HG02970 (cell line): ENCODE results near the gene ANO2.

Source experiments
- ATAC-seq: cut with Tn5 transposase; IDR thresholded peaks from one replicate; pipeline ENCODE4 v1.9.1; 2021; ENCODE audit warnings: mild to moderate bottlenecking, moderate library complexity, moderate number of reproducible peaks; ENCODE audit not compliant: unreplicated experiment, low FRiP score

ANO2 gene

DNA sequence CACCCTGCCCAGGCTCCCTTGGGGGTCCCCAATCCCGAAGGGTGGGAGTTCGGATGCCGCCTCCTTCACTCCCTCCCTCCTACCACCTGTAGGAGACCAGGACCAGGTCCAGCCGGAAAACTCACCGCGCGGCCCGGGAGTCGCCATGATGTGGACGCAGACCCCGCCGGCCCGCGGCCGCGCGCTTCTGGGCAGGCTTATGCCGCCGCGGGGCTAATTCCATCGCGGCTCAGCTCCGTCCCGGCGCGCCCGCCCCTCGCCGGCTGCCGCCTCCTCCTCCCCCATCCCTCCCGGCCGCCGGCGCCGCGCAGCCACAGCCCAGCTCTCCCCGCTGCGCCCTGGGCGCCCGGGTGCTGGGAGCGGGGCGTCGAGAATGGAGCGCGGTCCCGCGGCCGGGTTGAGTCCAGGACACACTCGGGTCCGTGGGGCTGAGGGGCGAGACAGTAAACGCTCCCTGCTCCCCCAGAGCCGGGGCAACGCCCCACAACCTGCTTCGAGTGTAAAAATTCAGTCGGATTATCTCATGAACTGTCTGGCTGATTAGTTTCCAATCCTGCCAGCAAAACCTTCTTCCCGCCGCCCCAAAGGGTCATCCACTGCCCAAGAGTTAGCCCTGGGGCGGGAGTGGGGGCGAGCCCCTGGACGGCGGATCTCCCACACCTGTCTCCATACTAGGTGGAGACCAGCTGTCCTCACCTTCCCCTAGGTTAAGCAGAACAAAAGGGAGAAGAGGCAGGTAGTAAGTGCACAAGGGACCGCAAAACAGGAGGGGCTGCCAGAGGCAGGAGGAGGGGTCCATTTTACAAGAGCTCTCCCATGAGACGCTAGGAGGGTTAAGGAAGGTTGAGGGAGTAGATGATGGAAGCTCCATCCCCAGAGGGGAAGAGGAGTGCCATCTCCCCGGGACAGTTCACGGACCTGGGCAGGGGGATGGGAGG lies at the start of gene ANO2:
Gene ANO2 (minus strand): TSS at position 189 of the 938 bp plus-strand sequence. CDS start 42 bp downstream, at position 147.
- no peak for ATAC-seq

DNA sequence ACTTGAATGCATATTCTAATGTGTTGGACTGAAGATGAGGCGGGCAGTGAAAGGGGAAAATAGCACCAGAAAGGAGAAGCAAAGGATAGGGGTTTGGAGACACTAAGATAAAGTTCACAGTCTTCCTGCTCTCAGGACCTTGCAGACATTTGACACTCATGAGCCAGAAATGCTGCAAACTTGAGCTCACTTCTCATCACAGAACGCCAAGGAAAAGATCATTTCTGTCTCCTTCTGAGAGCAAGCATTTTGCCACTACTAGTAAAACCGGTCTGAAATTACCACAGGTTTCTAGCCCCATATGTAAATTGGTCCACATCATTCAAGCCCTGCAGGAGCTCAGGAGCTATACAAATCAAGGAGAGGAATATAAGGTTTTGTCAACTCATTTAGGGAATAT lies 44.6 kb upstream of the ANO2 start:
- no peak for ATAC-seq

DNA sequence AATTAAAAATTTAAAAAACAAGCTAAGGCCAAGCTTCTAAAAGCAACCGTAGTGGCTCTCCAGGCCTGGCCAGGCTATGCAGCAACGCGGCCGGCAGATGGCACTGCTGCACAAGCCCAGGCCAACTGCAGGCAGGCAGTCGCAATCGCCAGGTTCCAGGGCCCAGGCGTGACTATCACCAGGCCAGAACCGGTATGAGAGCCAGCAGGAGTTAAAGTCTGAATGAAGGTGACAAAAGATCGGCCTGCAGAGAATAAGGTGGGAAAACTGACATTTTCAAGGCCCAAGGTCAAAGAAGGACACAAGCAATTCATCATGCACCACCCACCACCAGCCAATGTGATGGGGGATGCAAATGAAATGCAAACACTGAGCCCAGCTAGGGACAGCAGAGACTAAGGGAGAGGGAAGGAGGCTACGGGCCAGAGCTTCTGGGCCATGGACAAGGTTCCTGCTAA lies 43.6 kb upstream of the ANO2 start:
- peak; percentile 52 for ATAC-seq

- ATAC-seq: no peak
Measured at GRCh38 chr12:5988088-5988487, 43.0 kb upstream of the ANO2 start.

GRCh38 chr12:5987573-5987972 lies 42.5 kb upstream of the ANO2 start:
- no peak for ATAC-seq

DNA sequence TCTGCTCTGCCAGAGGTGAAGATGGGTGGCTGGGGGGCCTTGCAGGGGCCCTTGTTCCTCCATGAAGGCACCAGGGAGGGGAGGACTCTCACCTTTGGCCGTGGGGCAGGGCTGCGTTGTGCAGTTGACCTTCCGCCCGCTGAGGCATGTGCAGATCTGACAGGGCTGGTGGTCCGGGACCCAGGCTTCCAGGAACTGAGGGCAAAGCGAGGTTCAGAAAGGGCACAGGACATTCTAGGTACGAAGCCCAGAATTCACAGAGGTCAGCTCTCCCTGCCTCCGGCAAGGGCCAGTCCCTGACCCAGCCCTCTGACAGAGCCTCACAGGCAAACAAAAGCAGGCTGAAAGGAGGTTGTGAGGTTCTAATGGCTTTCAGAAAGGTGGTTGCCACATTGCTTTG lies 40.4 kb upstream of the ANO2 start:
- ATAC-seq: no peak

- no peak for ATAC-seq
Measured at GRCh38 chr12:5984873-5985272, 39.8 kb upstream of the ANO2 start.

- ATAC-seq: no peak
Measured at GRCh38 chr12:5982106-5982505, 37.0 kb upstream of the ANO2 start.

GRCh38 chr12:5977556-5977955 lies 32.5 kb upstream of the ANO2 start:
- no peak for ATAC-seq

DNA sequence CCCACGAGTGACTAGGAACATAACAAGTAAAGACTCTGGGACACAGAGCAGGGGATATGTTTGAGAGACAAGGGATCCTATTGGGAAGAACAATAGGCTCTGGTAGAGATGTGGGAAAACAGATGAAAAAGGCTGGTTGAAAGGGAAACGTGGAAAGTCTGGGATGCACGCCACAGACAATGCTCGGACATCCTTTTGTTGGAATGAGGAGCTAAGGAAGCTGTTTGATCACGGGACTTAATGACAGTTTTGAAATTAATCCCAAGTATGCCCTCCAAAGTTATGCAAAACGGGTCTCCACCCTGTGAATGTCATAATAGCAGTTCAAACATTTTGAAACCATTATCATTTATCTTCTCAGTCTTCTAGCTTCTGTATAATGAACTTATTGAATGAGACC lies 31.7 kb upstream of the ANO2 start:
- no peak for ATAC-seq

DNA sequence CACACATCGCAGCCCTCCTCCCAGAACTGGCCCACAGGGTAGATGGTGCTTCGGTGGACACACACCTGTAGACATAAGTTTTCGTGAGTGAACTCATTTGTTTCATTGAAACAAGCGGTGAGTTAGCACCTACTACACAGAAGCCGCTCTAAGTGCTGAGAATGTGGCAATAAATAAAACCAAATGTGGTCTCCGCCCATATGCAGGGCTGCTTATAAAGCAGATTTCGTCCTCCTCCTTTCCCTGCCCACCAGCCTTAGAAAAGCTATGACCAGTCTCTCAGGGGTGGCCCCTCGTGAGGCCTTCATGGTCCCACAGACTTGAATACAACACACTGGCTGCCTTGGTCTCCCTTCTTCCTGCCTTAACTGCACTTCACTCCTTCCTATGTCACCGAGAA lies 31.1 kb upstream of the ANO2 start:
- ATAC-seq: no peak

DNA sequence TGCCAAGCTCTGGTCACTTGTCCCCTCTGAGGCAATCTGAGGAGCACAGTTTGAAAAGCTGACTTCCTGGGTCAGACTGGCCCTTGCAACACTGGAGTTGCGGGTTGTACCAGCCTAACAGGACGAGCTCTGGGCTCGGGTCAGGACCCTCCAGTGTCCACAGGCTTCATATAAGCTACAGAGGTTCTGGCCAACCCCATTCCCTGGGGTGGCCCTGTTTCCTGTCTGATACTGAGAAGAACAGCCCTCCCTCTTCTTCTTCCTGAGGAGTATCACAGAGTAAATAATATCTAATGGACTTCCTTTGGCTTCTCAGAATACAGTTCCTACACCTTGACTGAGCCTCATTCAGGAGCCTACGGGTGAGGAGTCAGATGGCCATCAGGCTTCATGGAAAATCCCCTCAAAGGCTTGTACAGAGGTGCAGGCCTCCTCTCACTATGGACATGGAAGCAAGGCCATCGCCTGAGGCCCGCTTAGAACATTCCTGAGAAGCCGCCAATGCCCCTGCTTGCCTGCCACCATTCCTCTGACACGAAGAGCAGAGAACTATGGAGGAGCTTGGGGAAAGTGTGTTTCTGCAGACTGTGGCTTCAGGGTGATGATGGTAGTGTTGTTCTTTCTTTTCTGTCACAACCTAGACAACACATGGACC lies 28.5 kb upstream of the ANO2 start:
- ATAC-seq: no peak

DNA sequence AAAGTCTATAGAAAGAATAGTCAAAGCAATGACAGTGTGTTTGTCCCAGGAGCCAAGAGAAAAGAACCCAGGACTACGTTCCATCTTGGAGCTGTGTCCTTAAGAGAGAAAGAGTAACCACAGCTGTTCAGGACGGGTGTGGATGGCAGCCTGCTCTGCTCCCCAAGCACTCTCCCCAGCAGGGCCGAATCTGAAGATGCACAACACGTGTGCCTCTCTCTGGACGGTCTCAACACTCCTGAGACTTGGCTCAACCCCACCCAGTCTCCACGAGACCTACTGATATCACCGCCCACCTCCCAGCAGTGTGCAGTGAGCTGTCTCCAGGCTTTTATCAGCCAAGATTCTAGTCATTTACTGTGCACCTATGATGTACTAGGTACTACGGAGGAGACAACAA lies 27.3 kb upstream of the ANO2 start:
- ATAC-seq: no peak

DNA sequence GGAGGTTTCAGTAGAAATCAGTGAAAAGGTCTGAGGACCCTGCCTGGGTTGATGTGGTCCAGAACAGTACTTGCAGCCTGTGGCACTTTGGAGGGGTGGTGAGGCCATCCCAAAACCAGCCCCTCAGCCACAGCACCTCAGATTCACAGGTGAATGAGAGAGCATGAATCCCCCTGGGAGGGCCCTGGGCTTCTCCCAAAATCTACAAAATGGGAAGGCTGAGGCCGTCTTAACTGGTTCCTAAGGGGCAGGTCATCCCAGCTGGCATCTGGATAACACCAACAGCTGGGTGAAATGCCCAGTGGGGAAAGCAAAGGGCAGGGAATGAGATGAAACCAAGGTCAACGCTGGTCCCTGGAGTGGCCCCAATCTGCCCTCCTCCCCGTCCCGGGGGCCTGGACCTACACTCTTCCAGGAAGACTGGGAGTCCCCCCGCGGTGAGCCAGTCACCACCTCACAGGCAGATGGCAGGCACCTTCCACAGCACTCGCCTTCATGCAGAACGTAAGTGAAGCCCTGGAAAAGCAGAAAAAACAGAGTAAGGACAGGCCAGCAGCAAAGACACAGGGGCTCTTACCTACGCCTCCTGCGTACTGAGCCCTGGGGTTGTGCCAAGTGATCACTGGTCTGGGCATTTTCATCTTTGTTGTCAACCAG lies 26.3 kb upstream of the ANO2 start:
- ATAC-seq: no peak

DNA sequence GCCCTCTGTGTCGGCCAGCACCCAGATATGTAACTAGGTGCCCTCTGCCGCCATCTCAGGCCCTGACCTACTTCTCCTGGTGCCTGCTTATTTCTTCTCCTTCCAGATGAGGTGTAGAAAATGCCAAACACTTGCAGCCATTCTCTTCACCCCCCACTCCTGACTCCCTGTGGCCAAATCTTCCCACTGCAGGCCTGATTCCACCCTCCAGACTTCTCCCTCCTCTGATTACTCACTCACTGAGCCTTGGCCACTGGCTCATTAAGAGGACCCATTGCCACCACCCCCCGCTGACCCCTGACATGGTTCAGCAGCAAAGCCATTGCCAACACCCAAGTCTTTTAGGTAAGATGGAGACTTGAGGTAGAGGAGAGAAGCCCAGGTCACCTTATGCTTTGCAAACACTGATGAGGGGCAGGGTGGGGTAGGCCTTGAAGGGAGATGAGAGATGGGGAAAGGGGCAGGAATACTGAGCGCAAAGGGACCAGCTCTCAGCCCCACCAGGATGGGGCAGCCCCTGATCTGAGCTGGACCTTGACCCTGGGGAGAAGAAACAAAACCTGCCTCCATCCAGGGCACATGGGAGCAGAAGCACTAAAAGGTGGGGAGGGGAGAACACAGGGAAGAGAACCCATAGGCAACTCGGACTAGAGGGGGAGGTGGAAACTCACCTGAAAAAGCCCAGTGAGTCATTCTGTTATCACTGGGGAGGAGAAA lies 25.1 kb upstream of the ANO2 start:
- ATAC-seq: no peak

DNA sequence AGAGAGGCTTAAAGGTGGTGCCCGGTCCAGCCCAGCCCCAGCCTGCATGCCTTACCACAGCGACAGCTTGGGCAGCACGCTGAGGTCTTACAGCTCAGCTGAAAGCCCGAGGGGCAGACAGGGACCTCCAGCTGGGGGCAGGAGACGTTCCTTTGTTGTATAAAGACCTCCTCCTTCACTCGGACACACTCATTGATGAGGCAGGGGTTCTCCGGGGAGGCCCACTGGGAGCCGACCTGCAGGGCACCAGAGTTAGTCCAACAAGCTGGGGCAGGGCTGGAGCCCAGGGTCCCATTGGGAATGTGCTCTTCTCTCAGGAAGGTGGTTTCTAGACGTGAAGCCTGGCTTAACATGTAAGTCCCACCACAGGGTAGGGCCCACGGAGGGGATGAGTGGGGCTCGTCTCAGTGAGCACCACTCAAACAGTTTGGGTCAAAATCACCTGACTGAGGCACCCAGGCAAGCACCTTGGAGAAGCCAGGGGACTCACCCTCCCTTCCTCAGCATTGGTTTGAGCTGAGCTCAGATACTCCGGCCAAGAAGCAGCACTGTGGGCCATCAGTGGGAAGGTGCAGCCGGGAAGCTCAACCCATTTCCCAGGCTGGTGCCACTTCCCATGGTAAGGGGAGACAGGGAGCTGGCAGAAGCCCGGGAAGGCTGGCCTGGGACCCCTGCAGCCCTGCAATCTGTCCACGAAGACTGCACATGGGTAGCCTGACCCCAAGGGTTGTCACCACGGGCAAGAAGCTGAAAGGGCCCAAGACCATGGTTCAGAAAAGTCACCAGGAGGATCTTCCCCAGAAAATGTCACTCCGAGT lies 24.3 kb upstream of the ANO2 start:
- no peak for ATAC-seq

DNA sequence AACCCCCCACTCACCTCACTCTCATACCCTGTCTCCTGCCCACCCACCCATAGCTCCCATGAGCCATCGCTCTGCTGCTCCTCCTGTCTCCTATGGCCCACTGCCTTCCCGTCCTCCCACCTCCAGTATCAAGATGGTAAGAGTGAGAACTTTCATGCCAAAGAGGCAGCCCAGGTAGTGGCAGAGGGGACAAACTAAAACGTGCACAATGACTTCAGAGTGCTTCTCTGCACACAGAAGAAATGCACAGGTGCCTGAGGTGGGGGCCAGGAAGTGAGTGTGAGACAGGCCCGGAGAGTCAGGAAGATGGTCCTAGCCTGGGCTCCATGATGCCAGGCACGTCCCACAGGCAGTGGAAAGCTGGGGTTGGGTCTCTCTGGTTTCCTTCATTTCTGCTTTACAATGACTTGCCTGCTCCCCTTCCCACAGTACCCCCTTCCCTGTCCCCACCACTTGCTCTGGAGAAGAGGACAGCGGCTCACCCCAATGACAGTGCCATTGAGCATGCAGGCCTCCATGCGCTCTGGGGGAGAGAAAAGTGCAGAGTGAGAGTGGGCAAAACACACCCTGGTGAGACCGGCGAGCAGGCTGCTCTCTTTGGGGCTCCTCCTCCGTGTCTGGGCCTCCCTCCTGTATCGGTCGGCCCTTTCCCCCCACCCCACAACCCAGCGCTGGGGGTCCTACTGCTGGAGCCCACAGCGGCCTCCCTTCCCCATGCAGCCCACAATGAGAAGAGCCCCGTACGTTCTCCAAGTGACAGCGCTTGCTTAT lies 22.8 kb upstream of the ANO2 start:
- ATAC-seq: no peak

- ATAC-seq: no peak
Measured at GRCh38 chr12:5966486-5967095, 21.5 kb upstream of the ANO2 start.

- no peak for ATAC-seq
Measured at GRCh38 chr12:5965950-5966383, 20.9 kb upstream of the ANO2 start.
